HepG2 (cell line): Measurements from ENCODE around the gene TKFC. TPM values are rescaled to one million over a fixed set of nuclear protein-coding genes. Genes with fewer than 3 reads are reported as not detected.
A peak's percentile ranks its signal among the peaks of the same experiment; 100 is the strongest.

Experiments used
- DMAP1 ChIP-seq: IDR thresholded peaks from 2 replicates; pipeline ENCODE4 v1.6.1; 2016
- DPF2 ChIP-seq: sonication (generic); formaldehyde crosslinking; IDR thresholded peaks from 2 replicates; pipeline ENCODE4 v1.4.0; 2020; ENCODE audit warnings: mild to moderate bottlenecking, low read depth, missing genetic modification reagents, borderline replicate concordance
- DR1 ChIP-seq: sonication (generic); formaldehyde crosslinking; IDR thresholded peaks from 2 replicates; pipeline ENCODE4 v1.8.0; 2021; ENCODE audit warnings: mild to moderate bottlenecking, missing genetic modification reagents, inconsistent platforms
- DRAP1 ChIP-seq: IDR thresholded peaks from 2 replicates; pipeline ENCODE4 v1.6.1; 2016; ENCODE audit warnings: missing genetic modification reagents, missing compliant biosample characterization
- EED ChIP-seq: sonication (generic); formaldehyde crosslinking; IDR thresholded peaks from 2 replicates; pipeline ENCODE4 v1.5.0; 2020; ENCODE audit warnings: mild to moderate bottlenecking, missing genetic modification reagents
- ETV5 ChIP-seq: IDR thresholded peaks from 2 replicates; pipeline ENCODE4 v1.6.1; 2018; ENCODE audit warnings: missing biosample characterization, missing genetic modification reagents, inconsistent platforms, borderline replicate concordance
- FUBP1 ChIP-seq: sonication (generic); formaldehyde crosslinking; IDR thresholded peaks from 2 replicates; pipeline ENCODE4 v1.5.1; 2020; ENCODE audit warnings: missing genetic modification reagents, mild to moderate bottlenecking, borderline replicate concordance
- GMEB1 ChIP-seq: sonication (generic); formaldehyde crosslinking; IDR thresholded peaks from 2 replicates; pipeline ENCODE4 v1.5.1; 2020; ENCODE audit warnings: missing genetic modification reagents, mild to moderate bottlenecking, borderline replicate concordance
- NFE2 ChIP-seq: sonication (generic); formaldehyde crosslinking; IDR thresholded peaks from 2 replicates; pipeline ENCODE4 v1.4.0; 2020; ENCODE audit warnings: missing genetic modification reagents
- NFYB ChIP-seq: sonication (generic); formaldehyde crosslinking; IDR thresholded peaks from 2 replicates; pipeline ENCODE4 v1.4.0; 2020; ENCODE audit warnings: missing genetic modification reagents
- PATZ1 ChIP-seq: sonication (generic); formaldehyde crosslinking; IDR thresholded peaks from 2 replicates; pipeline ENCODE4 v1.4.0; 2020; ENCODE audit warnings: missing genetic modification reagents
- SIX1 ChIP-seq: sonication (generic); formaldehyde crosslinking; IDR thresholded peaks from 2 replicates; pipeline ENCODE4 v1.4.0; 2020; ENCODE audit warnings: missing genetic modification reagents, borderline replicate concordance
- SMC3 ChIP-seq: IDR thresholded peaks from 2 replicates; pipeline ENCODE4 v1.6.1; 2011; ENCODE audit warnings: low read length, improper control_type of control experiment
- SNAPC2 ChIP-seq: sonication (generic); formaldehyde crosslinking; IDR thresholded peaks from 2 replicates; pipeline ENCODE4 v1.8.1; 2022; ENCODE audit warnings: mild to moderate bottlenecking, missing genetic modification reagents
- TCF12 ChIP-seq, 2 experiments: fragments of 450-650 bp in 1 of 2; sonication (generic) in 1 of 2; formaldehyde crosslinking in 1 of 2; IDR thresholded peaks; 2 replicates each; pipeline versions ENCODE4 v1.6.1 to v1.8.0; 2017 to 2022; ENCODE audit warnings: antibody characterized with exemption in 1 of 2, mild to moderate bottlenecking in 1 of 2, missing genetic modification reagents in 1 of 2, moderate library complexity in 1 of 2
- ZBTB21 ChIP-seq: sonication (generic); formaldehyde crosslinking; IDR thresholded peaks from 2 replicates; pipeline ENCODE4 v1.4.0; 2020; ENCODE audit warnings: missing genetic modification reagents
- ZNF180 ChIP-seq: sonication (generic); formaldehyde crosslinking; IDR thresholded peaks from 2 replicates; pipeline ENCODE4 v1.4.0; 2020; ENCODE audit warnings: low read depth, missing genetic modification reagents, borderline replicate concordance
- ZNF225 ChIP-seq: sonication (generic); formaldehyde crosslinking; IDR thresholded peaks from 2 replicates; pipeline ENCODE4 v1.4.0; 2020; ENCODE audit warnings: mild to moderate bottlenecking, missing genetic modification reagents
- ZNF33A ChIP-seq: sonication (generic); formaldehyde crosslinking; IDR thresholded peaks from 2 replicates; pipeline ENCODE4 v1.5.1; 2020; ENCODE audit warnings: missing genetic modification reagents, mild to moderate bottlenecking, moderate library complexity, borderline replicate concordance
- ZNF589 ChIP-seq: sonication (generic); formaldehyde crosslinking; conservative IDR thresholded peaks from 2 replicates; pipeline ENCODE4 v1.8.0; 2022; ENCODE audit warnings: mild to moderate bottlenecking, moderate library complexity, missing genetic modification reagents
- ZNF616 ChIP-seq: sonication (generic); formaldehyde crosslinking; IDR thresholded peaks from 2 replicates; pipeline ENCODE4 v1.5.0; 2020; ENCODE audit warnings: low read depth, mild to moderate bottlenecking, missing genetic modification reagents
- ZNF709 ChIP-seq: sonication (generic); formaldehyde crosslinking; IDR thresholded peaks from 2 replicates; pipeline ENCODE4 v1.5.0; 2020; ENCODE audit warnings: mild to moderate bottlenecking, missing genetic modification reagents
- ZNF749 ChIP-seq: sonication (generic); formaldehyde crosslinking; IDR thresholded peaks from 2 replicates; pipeline ENCODE4 v1.8.0; 2022; ENCODE audit warnings: mild to moderate bottlenecking, missing genetic modification reagents, moderate library complexity, borderline replicate concordance
- ZNF761 ChIP-seq: sonication (generic); formaldehyde crosslinking; conservative IDR thresholded peaks from 2 replicates; pipeline ENCODE4 v1.4.0; 2020; ENCODE audit warnings: mild to moderate bottlenecking, missing genetic modification reagents
- polyA plus RNA-seq, 8 experiments: library from polyadenylated mRNA; depleted of rRNA in 3 of 8; stranded (reverse) in 7 of 8; unstranded in 1 of 8; fragments of >200 nt; fragmentation: Illumina TruSeq in 4 of 8; extraction: Trizol in 4 of 8; gene quantifications; 2 replicates each; pipeline versions ENCODE4 v1.2.1 to v1.2.3, GENCODE V29; 2011 to 2016; ENCODE audit warnings: low read depth in 4 of 8, missing spikeins in 1 of 8, mixed read lengths in 1 of 8; ENCODE audit not compliant: insufficient read depth in 1 of 8
- total RNA-seq, 5 experiments: library from RNA; depleted of rRNA; stranded (reverse); fragments of >200 nt; fragmentation: Illumina TruSeq; extraction: Trizol; gene quantifications; 2 replicates each; pipeline ENCODE4 v1.2.3, GENCODE V29; 2016; ENCODE audit warnings: low read depth in 1 of 5

Gene TKFC
- total and polyA plus RNA-seq, 2 of the 13 experiments (the other 11 are each of a cell fraction or from before 2014, with no cell fraction given) = 147 to 197 TPM

GRCh38 chr11:61361741-61362541 lies 28.9 kb downstream of the TKFC start, which contains the start of the genes CYB561A3 and TMEM138 (continued):
- TF ChIP-seq DRAP1 (CRISPR knock-in tag) (peak; percentile 98), ETV5 (peak; percentile 75), ZNF761 (CRISPR knock-in tag) (0 out of 2 replicates have a peak, but pooled peaks have one; percentile 90), GMEB1 (CRISPR knock-in tag) (peak; percentile 86), DPF2 (CRISPR knock-in tag) (no peak; the same call in 1 of the 2 replicates), NFYB (CRISPR knock-in tag) (peak; percentile 75), ZBTB21 (CRISPR knock-in tag) (no peak), ZNF589 (CRISPR knock-in tag) (0 out of 2 replicates have a peak, but pooled peaks have one; percentile 57), NFE2 (CRISPR knock-in tag) (no peak), ZNF616 (CRISPR knock-in tag) (peak; percentile 44; the same call in 1 of the 2 replicates), ZNF33A (CRISPR knock-in tag) (peak; percentile 80; the same call in 1 of the 2 replicates), DMAP1 (CRISPR knock-in tag) (peak; percentile 97), DR1 (CRISPR knock-in tag) (peak; percentile 98), ZNF225 (CRISPR knock-in tag) (peak; percentile 94), SNAPC2 (CRISPR knock-in tag) (peak; percentile 80; the same call in 1 of the 2 replicates), TCF12 (IDR thresholded peaks at IDR 0.05) (no peak), TCF12 (CRISPR knock-in tag; IDR thresholded peaks at IDR 0.05) (peak; percentile 89), FUBP1 (CRISPR knock-in tag) (no peak), SIX1 (CRISPR knock-in tag) (no peak), EED (no peak), PATZ1 (CRISPR knock-in tag) (no peak), ZNF709 (CRISPR knock-in tag) (peak; percentile 89), ZNF749 (CRISPR knock-in tag) (peak; percentile 76; the same call in 1 of the 2 replicates), SMC3 (no peak), ZNF180 (no peak)
